Lower leg skin (tissue), 3 donors: ENCODE data around the gene TMEM43.

ENCODE experiments used
- CTCF ChIP-seq, 3 donors: fragments of 450-650 bp; IDR thresholded peaks; one replicate each; pipeline ENCODE4 v1.5.1; 2016; ENCODE audit warnings: antibody characterized with exemption in 3 of 3, mild to moderate bottlenecking in 3 of 3, moderate library complexity in 2 of 3
- POLR2A ChIP-seq, 2 donors: fragments of 450-650 bp; IDR thresholded peaks; one replicate each; pipeline ENCODE4 v1.6.1; 2016 to 2017; ENCODE audit warnings: antibody characterized with exemption in 2 of 2, mild to moderate bottlenecking in 1 of 2, moderate library complexity in 1 of 2

- TF ChIP-seq CTCF (IDR thresholded peaks at IDR 0.05) (no peak), POLR2A (IDR thresholded peaks at IDR 0.05) (no peak)
Measured at GRCh38 chr3:14093831-14094230, 31.0 kb upstream of the TMEM43 start.
